HG03521 (cell line): ENCODE measurements around the gene NKD1.
"Not testable (repeated sequence)": the region's sequence is repeated elsewhere in the genome, so short reads cannot be mapped to it uniquely, and the experiment has no call there.

Experiments used
- ATAC-seq: cut with Tn5 transposase; IDR thresholded peaks from one replicate; pipeline ENCODE4 v1.9.1; 2021; ENCODE audit warnings: mild to moderate bottlenecking, moderate library complexity; ENCODE audit not compliant: unreplicated experiment

The NKD1 gene, protein sequence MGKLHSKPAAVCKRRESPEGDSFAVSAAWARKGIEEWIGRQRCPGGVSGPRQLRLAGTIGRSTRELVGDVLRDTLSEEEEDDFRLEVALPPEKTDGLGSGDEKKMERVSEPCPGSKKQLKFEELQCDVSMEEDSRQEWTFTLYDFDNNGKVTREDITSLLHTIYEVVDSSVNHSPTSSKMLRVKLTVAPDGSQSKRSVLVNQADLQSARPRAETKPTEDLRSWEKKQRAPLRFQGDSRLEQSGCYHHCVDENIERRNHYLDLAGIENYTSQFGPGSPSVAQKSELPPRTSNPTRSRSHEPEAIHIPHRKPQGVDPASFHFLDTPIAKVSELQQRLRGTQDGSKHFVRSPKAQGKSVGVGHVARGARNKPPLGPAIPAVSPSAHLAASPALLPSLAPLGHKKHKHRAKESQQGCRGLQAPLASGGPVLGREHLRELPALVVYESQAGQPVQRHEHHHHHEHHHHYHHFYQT

GRCh38 chr16:50548125-50548908 is at the start of gene NKD1:
TSS of gene NKD1 (plus strand) at chr16:50548396. CDS start at chr16:50548554, 158 bp downstream.
- ATAC-seq, result peak; percentile 77

DNA sequence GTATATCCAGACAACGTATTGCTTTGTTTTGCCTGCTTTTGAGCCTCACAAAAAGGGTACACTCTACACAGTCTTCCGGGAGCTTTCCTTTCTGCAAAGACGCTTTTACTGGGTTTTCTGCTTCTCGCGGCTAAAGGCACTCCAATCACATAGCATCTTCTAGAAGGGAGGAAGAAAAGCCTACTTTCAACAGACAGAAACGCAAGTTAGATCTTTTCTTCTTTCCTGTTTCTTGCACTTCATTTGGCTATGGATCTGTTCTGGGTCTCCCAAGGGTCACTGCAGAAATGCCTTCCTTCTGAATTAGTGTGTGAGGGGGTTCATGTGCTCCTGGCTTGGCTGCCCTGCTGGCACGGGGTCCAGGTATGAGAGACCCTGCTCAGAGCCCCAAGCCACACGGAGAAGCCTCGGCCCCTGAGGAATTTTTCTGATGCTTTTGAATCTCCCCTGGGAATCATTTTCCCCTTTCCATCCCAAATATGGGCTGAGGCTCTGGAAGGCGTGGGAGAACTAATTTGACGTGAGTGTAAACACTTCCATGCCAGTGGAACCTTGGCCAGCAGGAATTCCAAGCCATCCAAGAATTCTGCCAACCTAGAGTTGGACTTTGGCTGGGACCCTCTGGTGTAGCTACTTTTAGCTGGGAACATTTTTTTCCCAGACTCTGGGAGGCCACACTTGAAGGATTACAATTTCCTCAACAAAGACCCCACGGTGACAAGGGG is 49.6 kb upstream of the NKD1 start:
- no peak for ATAC-seq

GRCh38 chr16:50499254-50499653 is 48.9 kb upstream of the NKD1 start:
- ATAC-seq, result no peak

DNA sequence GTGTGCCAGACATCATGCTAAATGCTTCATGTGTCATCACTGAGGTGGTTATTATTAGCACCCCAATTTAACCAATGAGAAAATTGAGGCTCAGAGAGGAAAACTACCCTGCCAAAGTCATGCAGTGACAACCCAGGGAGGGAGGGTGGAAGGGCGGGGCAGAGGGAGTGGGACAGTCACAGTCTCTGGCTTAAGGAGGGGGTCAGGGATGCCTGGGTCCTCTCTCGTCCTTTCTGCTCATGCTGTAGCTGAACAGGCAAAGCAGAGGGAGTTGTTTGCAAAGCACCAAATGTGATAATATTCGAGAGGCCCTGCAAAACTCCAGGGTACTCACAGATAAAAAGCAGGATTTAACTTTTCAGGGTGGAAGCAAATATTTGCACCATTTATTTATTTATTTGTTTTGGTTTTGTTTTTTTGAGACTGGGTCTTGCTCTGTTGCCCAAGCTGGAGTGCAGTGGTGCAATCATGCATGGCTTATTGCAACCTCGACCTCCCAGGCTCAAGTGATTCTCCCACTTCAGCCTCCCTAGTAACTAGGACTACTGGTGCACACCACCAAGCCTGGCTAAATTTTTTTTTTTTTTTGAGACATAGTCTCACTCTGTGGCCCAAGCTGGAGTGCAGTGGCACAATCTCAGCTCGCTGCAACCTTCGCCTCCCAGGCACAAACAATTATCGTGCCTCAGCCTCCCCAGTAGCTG is 47.9 kb upstream of the NKD1 start:
- ATAC-seq, result no peak

- ATAC-seq, result no peak
These were observed 46.9 kb upstream of the NKD1 start for GRCh38 chr16:50501251-50501650.

DNA sequence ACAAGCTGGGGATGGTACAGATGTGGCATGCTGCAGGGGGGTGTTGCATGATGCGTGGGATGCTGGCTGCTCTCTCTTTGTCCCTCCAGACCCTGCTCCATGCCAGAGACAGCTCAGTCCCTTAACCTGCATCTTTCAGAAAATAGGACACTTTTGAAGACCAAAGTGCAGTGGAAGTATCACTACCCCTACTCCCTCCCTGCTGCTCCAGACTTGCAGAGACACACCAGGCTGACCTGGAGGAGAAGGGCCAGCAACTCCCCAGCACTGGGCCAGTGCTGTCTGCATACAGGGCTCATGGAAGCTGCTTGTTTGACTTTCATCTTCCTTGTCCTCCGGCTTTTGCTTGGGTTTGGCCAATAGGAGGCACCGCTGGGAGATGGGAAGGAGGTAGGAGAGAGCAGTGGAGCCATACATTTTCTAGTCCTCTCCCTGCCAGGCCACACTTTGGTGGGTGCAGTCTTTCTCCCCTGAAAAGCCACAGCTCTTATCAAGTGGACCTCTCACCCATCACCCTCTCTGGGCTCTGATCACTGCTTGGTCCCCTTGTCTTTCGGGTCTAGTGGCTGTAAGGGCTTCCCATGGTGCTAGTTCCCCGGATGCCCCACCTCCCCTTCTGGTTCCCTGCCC is 46.1 kb upstream of the NKD1 start:
- ATAC-seq, result no peak

DNA sequence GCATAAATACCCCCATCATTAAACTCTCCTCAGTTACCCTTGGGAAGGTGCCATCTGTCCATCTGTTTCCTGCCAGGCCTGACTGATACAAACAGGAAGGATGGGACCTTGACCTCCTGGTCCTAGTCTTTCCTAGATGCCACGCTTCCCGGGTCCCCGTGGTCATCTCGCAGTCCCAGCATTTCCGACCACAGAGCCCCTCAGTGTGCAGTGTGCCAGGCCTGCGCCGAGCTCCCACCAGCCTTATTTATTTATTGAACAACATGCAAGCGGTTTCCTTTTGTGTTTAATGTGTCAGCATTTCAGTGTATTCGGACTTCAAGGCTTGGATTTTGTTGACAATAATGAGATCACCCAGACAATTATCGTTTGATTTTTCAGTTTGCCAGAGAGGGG is 45.6 kb upstream of the NKD1 start:
- ATAC-seq, result no peak

DNA sequence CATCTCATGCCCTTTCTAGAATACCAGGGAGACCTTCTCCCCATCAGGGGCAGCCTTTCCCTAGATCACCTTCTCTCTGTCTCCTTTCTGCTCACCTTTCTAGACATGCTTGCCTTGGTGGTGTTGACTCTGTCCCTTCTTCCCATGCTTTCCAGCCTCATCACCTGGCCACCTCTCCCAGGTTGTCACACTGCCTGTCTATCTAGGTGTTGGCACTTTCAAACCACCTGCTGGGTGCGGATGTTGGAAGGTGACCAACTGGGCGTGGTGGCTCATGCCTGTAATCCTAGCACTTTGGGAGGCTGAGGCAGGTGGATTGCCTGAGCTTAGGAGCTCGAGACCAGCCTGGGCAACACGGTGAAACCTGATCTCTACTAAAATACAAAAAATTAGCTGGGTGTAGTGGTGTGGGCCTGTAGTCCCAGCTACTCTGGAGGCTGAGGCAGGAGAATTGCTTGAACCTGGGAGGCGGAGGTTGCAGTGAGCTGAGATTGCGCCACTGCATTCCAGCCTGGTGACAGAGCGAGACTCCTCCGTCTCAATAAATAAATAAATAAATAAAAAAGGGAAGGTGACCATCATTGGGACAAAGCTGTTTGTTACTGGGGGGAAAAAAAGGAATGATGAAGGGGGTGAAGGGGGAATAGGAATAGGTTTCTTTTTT is 44.2 kb upstream of the NKD1 start:
- ATAC-seq, result not testable (repeated sequence)

DNA sequence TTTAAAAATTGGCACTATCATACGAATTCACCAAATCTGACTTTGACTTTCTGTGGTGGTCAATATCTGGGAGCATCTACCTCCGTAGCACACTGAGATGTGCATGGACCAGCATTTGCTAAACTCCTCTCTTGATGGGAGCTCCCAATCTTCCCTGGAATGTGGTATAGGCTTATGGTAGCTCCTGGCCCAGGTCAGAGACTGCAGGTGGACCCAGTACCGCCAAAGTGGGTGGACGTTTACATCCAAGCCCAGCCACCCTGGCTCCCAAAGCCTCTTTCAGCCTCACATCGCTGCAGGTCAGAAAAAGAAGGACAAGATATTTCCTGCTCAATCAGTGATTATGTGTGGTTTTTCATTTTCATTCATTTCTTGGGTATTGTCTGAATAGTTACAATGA is 43.1 kb upstream of the NKD1 start:
- no peak for ATAC-seq

GRCh38 chr16:50505714-50506542 is 42.3 kb upstream of the NKD1 start:
- no peak for ATAC-seq

DNA sequence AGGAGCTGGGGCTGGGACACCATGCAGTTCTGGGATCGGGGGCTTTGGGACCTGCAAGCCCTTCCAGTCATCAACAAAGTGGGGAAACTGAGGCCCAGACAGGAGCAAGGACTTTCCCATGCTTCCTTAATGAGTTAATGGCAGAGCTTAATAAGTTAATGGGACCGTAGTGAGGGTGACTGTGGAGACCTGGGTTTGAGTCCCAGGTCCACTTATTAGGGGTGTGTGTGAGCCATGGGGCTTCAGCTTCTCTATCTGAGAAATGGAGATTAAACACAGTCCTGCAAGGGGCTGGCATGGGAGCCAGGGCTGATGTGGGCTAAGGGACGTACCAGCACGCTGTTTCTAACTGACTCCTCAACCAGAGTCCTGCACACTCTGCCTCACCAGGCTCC is 41.7 kb upstream of the NKD1 start:
- ATAC-seq, result no peak

GRCh38 chr16:50507397-50507796 is 40.8 kb upstream of the NKD1 start:
- ATAC-seq, result no peak

GRCh38 chr16:50509521-50510341 is 38.5 kb upstream of the NKD1 start:
- ATAC-seq, result no peak

DNA sequence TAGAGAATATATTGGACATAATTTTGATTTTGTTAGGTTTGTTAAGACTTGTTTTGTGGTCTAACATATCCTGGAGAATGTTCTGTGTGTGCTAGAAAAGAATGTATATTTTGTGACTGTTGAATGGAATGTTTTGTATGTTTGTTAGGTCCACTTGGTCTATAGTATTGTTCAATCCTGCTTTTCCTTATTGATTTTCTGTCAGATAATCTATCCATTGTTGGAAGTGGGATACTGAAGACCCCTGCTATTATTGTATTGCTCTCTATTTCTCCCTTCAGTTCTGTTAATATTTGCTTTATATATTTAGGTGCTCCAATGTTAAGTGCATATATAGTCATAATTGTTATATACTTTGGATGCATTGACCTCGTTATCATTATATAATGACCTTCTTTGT is 33.0 kb upstream of the NKD1 start:
- ATAC-seq, result no peak

- ATAC-seq, result no peak
These were observed 31.8 kb upstream of the NKD1 start for GRCh38 chr16:50516401-50516800.

- no peak for ATAC-seq
These were observed 31.3 kb upstream of the NKD1 start for GRCh38 chr16:50516890-50517289.

- ATAC-seq, result no peak
These were observed 30.5 kb upstream of the NKD1 start for GRCh38 chr16:50517450-50518252.
